Measurements from ENCODE around the gene NIPAL3. TPM values are rescaled to one million over a fixed set of nuclear protein-coding genes. Genes with fewer than 3 reads are reported as not detected.

Gene NIPAL3
- total RNA-seq, 2 donors from 2014 or later = 54.1 to 68.7 TPM

DNA sequence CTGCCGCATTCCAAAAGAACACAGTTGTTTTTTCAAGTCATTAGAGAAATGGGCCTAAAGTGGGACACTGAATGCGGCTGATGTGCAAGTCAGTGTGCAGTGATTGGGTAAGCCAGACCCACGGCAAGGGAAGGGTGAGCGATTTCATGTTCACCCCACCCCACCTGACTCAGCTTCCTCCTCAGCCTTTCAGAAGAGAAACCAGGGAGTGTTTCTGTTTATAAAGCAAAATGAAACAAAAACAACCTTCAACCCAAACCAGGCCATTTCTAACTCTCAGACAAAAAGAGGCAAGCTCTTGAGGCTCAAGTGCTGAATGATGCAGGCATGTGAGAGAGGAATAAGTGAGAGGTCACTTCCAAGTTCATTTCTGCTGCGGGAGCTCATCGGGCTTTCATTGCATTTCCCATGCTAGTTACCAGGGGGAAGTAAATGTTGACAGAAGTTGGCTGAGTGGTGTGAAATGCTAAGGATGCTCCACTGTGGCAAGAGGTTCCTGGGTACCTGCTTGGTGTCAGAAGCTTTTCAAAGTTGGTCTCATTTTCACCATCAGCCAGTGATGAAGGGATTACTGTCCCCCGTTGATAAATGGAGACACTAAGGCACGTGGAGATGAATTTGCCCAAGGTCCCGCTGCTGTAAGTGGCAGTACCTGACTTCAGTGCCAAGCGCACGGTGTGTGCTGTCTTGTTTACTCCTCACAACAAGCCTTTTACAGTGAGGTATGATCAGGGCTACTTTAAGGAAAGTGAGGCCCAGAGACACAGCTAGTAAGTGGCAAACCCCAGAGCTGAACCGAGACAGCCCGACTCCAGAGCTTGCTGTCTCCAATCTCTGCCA is 31.1 kb upstream of the NIPAL3 start:
- Mint-ChIP-seq H3K36me3 (ENCODE audit: insufficient read depth in 2 of 2) (peaks cover 1 to 7% of the 10 kb centered on the region in 2 donors), H3K9me3 (no peaks in the 10 kb centered on the region), H3K27ac (peak overlapping the region; percentile 82), H3K4me1 (ENCODE audit: low read depth) (peaks cover 33% of the 10 kb centered on the region), H3K27me3 (ENCODE audit: low read depth) (no peaks in the 10 kb centered on the region), H3K4me3 (peak overlapping the region; percentile 52 to 73)
- ATAC-seq (replicated peaks in 1 of 2) (peak; percentile 86 to 91), DNase-seq (peak; percentile 76 to 77)

DNA sequence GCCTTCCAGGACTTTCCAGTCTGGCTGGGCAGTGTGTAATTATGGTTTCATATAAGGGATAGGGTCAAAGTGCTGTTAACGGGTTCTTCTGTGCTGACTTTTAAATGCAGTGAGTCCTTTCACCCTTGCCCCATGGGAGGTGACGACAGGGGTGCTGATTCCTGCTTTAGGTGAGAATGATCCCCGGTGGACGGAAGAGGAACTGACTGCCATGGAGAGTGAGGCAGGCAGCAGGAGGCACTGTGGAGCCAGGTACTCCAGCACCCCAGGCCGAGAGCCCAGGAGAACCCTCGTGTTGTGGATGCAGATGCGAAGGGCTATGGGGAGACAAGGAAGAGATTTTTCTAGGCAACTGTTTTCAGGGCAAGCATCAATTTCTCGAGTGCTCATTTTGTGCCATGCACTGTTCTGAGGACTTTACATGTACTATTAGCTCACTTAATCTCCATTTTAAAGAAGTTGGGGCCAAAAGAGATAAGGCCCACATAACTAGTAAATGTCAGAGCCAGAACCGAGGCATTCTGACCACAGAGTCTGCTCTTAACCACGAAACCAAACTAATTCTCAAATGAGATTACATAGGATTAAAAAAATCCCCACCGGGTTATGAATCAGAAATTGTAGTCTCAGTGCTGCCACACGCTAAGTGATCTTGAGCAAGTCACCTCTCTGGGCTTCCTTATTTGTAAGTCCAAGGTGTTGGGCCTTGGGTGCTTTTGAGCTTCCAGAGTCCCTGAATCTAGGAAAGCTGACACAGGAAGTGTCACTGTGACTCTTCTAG is 30.3 kb upstream of the NIPAL3 start:
- H3K36me3 Mint-ChIP-seq (ENCODE audit: insufficient read depth in 2 of 2) = peaks cover 1 to 11% of the 10 kb centered on the region in 2 donors
- H3K4me1 Mint-ChIP-seq (ENCODE audit: low read depth) = peaks cover 39% of the 10 kb centered on the region
- H3K27me3 Mint-ChIP-seq (ENCODE audit: low read depth) = no peaks in the 10 kb centered on the region
- peak overlapping the region; percentile 52 to 73 for H3K4me3 Mint-ChIP-seq
- peak overlapping the region; percentile 71 for H3K27ac Mint-ChIP-seq
- no peaks in the 10 kb centered on the region for H3K9me3 Mint-ChIP-seq
- peak; percentile 68 to 81 for ATAC-seq (replicated peaks in 1 of 2)
- peak; percentile 55 to 58 for DNase-seq

DNA sequence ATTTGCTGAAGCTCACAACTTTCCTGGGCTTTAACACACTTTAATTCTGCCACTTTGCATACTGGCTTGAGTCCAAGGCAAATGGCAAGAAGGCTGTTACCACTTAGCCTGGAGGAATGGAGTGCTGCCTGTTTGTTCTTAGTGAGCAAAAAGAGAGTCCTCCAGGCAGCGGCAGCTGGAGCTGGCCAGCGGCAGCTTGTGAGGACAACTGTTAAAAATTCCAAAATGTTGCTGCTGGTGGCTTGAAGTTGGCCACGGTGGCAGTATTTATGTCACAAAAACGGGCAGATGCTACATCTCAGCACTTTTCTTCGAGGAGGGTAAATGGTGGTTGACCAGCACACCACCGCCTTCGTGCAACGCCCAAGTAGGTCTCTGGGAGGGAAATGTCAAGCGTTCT is 29.4 kb upstream of the NIPAL3 start:
- no peak overlapping the region for H3K4me3 Mint-ChIP-seq
- peaks cover 1 to 13% of the 10 kb centered on the region in 2 donors for H3K36me3 Mint-ChIP-seq (ENCODE audit: insufficient read depth in 2 of 2)
- H3K27ac Mint-ChIP-seq = no peak overlapping the region
- no peaks in the 10 kb centered on the region for H3K27me3 Mint-ChIP-seq (ENCODE audit: low read depth)
- DNase-seq (no peak), ATAC-seq (replicated peaks in 1 of 2) (no peak)
- peaks cover 47% of the 10 kb centered on the region for H3K4me1 Mint-ChIP-seq (ENCODE audit: low read depth)
- H3K9me3 Mint-ChIP-seq = no peaks in the 10 kb centered on the region

DNA sequence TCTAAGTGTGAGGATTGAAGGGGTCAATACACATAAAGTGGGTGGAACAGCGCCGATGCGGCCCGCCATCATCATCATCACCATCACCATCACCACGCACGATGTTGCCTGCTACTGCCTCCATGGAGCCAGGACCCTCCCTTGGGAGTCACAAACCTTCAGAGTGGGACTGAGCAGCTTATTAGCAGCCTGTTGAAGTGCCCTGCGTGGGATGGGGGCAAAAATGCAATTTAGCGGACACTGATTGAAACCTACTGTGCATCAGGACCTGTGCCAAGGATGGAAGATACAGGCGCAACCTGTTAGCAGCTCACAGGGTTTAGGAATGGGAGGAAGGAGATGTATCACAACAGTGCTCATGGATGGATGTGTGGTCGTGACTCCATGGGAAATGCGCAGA is 28.7 kb upstream of the NIPAL3 start:
- DNase-seq (no peak), ATAC-seq (replicated peaks in 1 of 2) (no peak)
- H3K4me1 Mint-ChIP-seq (ENCODE audit: low read depth) = peaks cover 54% of the 10 kb centered on the region
- no peak overlapping the region for H3K4me3 Mint-ChIP-seq
- H3K27ac Mint-ChIP-seq = no peak overlapping the region
- H3K36me3 Mint-ChIP-seq (ENCODE audit: insufficient read depth in 2 of 2) = peaks cover 1 to 16% of the 10 kb centered on the region in 2 donors
- no peaks in the 10 kb centered on the region for H3K9me3 Mint-ChIP-seq
- no peaks in the 10 kb centered on the region for H3K27me3 Mint-ChIP-seq (ENCODE audit: low read depth)

DNA sequence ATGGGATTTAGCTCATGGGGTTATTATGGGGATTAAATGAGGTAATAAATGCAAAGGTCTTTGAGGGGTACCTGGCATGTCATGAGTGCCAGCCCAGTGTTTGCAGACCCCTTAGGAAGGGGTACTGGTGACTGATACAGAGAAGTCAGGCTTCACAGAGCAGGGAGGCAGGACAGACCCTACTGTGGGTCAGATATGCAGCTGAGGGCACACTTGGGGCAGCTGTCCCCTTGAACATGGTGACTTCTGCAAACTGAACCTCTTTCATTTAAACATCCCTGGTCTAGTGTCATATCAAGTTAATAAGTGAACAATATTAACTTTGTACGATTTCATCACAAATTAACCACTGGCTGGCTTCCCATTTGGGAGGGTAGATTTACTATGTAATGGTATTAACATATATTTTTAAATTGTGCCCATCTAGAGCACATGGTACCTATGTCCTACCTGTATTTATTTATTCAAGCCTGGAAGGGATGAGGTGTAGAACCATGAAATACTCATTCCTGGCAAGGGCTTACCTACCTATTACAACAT is 27.9 kb upstream of the NIPAL3 start:
- Mint-ChIP-seq H3K36me3 (ENCODE audit: insufficient read depth in 2 of 2) (peaks cover 1 to 16% of the 10 kb centered on the region in 2 donors), H3K4me1 (ENCODE audit: low read depth) (peaks cover 62% of the 10 kb centered on the region), H3K27ac (no peak overlapping the region), H3K4me3 (no peak overlapping the region), H3K27me3 (ENCODE audit: low read depth) (no peaks in the 10 kb centered on the region), H3K9me3 (no peaks in the 10 kb centered on the region)
- DNase-seq = no peak
- no peak for ATAC-seq (replicated peaks in 1 of 2)

DNA sequence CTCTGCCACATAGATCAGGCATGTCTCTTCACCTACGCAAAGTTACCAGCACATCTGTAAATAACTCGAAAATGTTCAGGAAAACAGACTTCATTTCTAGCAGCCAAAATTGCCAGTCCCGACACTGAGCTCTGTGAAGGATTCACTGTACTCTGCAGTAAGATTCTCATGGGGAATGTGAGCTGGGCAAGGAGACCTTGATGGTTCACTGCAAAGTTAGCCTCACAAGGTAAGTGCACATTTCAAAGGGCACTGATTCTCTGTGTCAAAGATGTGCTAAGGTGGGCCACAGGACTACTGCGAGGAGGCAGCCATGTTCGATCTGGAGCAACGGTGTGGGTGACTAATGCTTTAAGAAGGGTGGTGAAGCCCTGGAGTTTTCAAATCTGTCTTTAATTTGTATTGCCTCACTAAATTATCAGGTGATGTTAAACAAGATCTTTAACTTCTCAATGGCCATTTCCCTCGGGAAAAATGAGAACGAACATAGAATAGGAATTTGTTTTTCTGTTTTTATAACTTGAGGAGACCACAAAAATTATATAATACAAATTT is 27.2 kb upstream of the NIPAL3 start:
- no peak for ATAC-seq (replicated peaks in 1 of 2)
- no peaks in the 10 kb centered on the region for H3K27me3 Mint-ChIP-seq (ENCODE audit: low read depth)
- no peak for DNase-seq
- H3K4me3 Mint-ChIP-seq = no peak overlapping the region
- H3K9me3 Mint-ChIP-seq = no peaks in the 10 kb centered on the region
- no peak overlapping the region for H3K27ac Mint-ChIP-seq
- peaks cover 69% of the 10 kb centered on the region for H3K4me1 Mint-ChIP-seq (ENCODE audit: low read depth)
- peaks cover 1 to 16% of the 10 kb centered on the region in 2 donors for H3K36me3 Mint-ChIP-seq (ENCODE audit: insufficient read depth in 2 of 2)

DNA sequence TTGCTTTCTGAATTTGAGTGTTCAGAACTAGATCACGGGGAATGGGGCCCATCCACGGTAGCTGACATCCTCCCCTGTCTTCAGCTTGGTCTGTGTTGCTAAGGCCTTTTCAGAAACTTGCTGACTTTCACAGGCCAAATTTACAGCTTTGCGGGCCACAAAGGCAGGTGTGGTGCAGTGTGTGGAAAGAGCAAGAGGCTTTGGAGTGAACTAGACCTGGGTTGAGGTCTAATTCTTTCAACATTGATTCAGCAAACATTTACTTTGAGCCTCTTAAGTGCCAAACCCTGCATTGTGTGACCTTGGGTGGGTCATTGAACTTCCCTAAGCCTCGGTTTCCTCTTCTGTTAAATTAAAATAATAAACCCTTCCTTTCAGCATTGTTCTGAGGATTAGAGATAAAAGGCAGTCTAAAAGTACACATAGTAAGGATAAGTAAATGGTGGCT is 26.3 kb upstream of the NIPAL3 start:
- Mint-ChIP-seq H3K36me3 (ENCODE audit: insufficient read depth in 2 of 2) (peaks cover 0 to 16% of the 10 kb centered on the region in 2 donors), H3K4me3 (no peak overlapping the region), H3K27ac (no peak overlapping the region), H3K27me3 (ENCODE audit: low read depth) (no peaks in the 10 kb centered on the region), H3K9me3 (no peaks in the 10 kb centered on the region), H3K4me1 (ENCODE audit: low read depth) (peaks cover 69% of the 10 kb centered on the region)
- DNase-seq (no peak), ATAC-seq (replicated peaks in 1 of 2) (no peak)

DNA sequence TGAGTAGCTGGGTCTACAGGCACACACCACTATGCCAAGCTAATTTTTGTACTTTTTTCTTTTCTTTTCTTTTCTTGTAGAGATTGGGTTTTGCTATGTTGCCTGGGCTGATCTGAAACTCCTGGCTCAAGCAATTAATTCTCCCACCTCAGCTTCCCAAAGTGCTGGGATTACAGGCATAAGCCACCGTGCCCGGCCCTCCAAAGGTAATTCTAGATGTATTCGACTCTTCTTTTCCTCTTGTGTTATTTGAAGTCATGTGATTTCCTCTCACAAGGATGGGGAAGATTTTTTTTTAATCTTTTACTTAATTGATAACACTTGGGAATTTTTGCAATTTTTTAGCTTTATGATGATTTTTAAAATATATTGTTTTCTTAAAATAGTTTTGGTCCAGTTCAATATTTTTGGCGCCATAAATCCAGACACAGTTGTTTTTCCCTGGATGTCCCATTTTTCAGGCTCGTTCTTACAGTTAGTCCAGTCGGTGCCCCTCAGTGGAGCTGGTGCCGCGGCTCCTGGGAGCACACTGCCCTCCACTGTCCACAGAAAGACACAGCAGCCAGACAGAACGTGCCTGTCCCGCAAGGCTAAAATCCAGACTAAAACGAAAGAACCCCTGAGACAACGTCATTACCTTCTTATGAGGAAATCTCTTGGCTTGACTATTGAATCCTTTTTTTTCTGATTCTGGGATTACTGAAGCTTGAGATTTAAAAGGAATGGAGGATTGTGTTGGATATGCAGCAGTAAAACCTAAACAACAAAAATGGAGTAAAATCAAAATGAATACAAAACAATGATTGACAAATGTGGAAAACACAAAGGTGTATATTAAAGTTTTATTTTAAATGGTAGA is 24.4 kb upstream of the NIPAL3 start:
- ATAC-seq (replicated peaks in 1 of 2) (peak; percentile 68 to 78), DNase-seq (peak; percentile 76 to 77)
- H3K36me3 Mint-ChIP-seq (ENCODE audit: insufficient read depth in 2 of 2) = peaks cover 0 to 16% of the 10 kb centered on the region in 2 donors
- peaks cover 56% of the 10 kb centered on the region for H3K4me1 Mint-ChIP-seq (ENCODE audit: low read depth)
- H3K9me3 Mint-ChIP-seq = no peaks in the 10 kb centered on the region
- peak overlapping the region; percentile 98 for H3K27ac Mint-ChIP-seq
- peak overlapping the region; percentile 77 to 97 for H3K4me3 Mint-ChIP-seq
- no peaks in the 10 kb centered on the region for H3K27me3 Mint-ChIP-seq (ENCODE audit: low read depth)

DNA sequence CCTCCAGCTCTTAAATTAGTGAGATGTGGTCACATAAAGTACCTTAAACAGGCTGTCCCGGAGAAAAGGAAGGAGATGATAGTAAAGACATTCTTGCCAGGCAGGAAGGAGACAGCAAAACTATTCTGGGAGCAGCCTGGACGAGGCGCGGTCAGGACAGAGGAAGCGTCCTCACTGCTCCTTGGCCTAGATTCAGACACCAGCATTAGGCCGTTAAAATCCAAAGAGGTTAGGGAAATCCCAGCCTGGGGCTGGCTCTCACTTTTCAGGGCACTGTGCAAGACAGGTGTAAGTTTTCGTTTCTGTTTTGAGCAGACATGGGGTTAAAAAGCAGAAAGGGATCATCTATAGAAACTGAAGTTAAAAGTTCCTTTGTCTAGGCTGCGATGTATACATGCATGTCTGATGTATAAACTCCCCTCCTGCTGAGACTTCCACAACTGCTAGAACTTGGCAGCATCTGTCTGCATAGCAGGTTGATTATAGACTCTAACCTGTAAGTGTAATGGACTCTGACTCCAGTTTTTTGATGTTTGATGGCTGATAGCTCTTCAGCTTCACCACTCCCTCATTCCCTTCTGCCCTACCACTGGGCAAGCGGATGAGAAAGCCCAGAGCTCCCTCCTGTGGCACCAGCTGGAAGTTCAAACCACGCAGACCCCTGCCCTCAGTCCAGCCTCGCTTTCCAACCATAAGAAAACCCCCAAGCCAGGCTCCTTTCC is 23.6 kb upstream of the NIPAL3 start:
- Mint-ChIP-seq H3K4me3 (peak overlapping the region; percentile 77 to 97), H3K27ac (peak overlapping the region; percentile 98), H3K4me1 (ENCODE audit: low read depth) (peaks cover 47% of the 10 kb centered on the region), H3K36me3 (ENCODE audit: insufficient read depth in 2 of 2) (peaks cover 0 to 9% of the 10 kb centered on the region in 2 donors), H3K9me3 (no peaks in the 10 kb centered on the region), H3K27me3 (ENCODE audit: low read depth) (no peaks in the 10 kb centered on the region)
- peak; percentile 75 to 76 for DNase-seq
- peak; percentile 80 to 86 for ATAC-seq (replicated peaks in 1 of 2)

DNA sequence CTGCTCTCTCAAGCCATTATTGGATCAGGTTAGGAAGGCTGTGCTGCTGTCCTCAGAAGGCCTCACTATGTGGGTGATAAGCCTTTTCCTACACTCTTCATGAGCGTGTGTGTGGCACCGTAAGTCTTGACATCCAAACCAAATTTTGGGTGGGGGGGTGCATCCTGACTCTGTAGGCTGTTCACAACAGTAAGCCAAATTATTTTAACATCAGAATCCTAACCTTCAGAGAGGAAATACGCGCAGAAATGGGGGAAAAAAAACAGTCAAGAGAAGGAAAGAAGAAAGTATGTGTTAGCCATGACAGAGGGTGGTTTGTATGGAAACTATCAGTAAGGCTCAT is 23.0 kb upstream of the NIPAL3 start:
- peak overlapping the region; percentile 77 to 97 for H3K4me3 Mint-ChIP-seq
- DNase-seq (no peak), ATAC-seq (replicated peaks in 1 of 2) (no peak)
- no peaks in the 10 kb centered on the region for H3K27me3 Mint-ChIP-seq (ENCODE audit: low read depth)
- no peaks in the 10 kb centered on the region for H3K9me3 Mint-ChIP-seq
- peak overlapping the region; percentile 98 for H3K27ac Mint-ChIP-seq
- H3K4me1 Mint-ChIP-seq (ENCODE audit: low read depth) = peaks cover 47% of the 10 kb centered on the region
- H3K36me3 Mint-ChIP-seq (ENCODE audit: insufficient read depth in 2 of 2) = peaks cover 0 to 9% of the 10 kb centered on the region in 2 donors

DNA sequence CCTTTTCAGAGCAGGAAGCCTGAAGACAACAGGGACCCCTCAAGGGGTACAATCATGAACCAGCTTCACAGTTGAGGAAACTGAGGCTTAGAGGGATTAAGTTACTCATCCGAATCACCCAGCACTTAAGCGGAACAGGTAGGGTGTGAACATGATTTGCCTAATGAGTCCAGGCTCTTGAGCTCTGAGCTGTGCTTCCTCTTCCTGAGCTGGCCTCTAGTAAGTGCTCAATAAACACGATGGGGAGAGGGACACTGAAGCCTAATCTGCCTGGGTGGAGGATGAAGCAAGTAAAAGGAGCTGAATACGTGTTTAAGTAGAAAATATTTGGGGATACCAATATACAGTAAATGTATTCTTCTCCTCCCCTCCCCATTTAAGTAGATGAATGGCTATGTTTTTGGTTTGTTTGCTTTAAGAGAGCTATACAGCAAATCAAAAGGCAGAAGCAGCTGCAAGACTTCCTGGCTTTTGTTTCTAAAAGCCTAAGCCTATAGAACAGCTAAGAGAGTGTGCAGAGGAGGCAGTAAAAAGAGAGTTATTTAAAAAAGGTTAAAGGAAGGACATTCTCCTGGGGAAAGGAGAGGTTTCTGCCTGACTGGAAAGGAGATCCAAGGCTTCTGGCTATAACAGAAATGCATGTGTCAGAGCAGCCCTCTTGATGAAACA is 22.5 kb upstream of the NIPAL3 start:
- H3K27me3 Mint-ChIP-seq (ENCODE audit: low read depth) = no peaks in the 10 kb centered on the region
- no peak for ATAC-seq (replicated peaks in 1 of 2)
- peak overlapping the region in 1 of 2 donors; percentile 97 for H3K4me3 Mint-ChIP-seq
- H3K36me3 Mint-ChIP-seq (ENCODE audit: insufficient read depth in 2 of 2) = peaks cover 0 to 9% of the 10 kb centered on the region in 2 donors
- peak in 1 of 2 donors; percentile 5 for DNase-seq
- peak overlapping the region; percentile 98 for H3K27ac Mint-ChIP-seq
- H3K9me3 Mint-ChIP-seq = no peaks in the 10 kb centered on the region
- H3K4me1 Mint-ChIP-seq (ENCODE audit: low read depth) = peaks cover 47% of the 10 kb centered on the region

All from activated T-cell treated with anti-CD3 and anti-CD28 coated beads, Interleukin-2, amount 50 U/mL, for 72 hours (primary cell).